SKM-1 (cell line): ENCODE results near the gene SCFD2.
A peak's percentile ranks its signal among the peaks of the same experiment; 100 is the strongest.

Experiments
- DNase-seq: peaks from one replicate; lab custom pipeline; 2025; ENCODE audit not compliant: unreplicated experiment; lab: John Stamatoyannopoulos, UW

SCFD2 gene

DNA sequence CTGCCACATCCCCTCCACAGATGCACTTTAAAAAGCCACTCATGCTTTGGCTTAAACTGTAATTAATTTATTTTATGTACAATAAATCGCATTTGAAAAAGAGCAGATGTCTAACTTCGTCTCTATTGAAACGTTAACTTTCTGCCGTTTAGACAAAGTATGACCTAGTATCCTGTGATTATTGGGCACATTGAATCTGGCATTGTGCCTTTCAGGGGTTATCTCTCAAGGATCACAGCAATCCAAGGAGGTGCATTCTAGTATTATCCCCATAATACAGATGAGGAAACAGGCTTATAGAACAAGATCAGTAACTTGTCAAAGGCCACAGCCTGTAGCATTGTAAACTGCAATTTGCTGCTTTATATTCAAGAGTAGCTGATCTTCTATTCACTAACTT lies 499.1 kb downstream of the SCFD2 start:
- no peak for DNase-seq

DNA sequence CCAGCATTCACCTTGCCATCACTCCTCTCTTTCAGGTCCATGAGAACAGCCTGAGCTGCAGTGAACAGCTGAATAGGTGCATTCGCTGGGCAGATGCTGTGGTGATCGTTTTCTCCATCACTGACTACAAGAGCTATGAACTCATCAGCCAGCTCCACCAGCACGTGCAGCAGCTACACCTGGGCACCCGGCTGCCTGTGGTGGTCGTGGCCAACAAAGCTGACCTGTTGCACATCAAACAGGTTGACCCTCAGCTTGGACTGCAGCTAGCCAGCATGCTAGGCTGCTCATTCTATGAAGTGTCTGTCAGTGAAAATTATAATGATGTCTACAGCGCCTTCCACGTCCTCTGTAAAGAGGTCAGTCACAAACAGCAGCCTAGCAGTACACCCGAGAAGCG lies 500.6 kb downstream of the SCFD2 start:
- no peak for DNase-seq

DNA sequence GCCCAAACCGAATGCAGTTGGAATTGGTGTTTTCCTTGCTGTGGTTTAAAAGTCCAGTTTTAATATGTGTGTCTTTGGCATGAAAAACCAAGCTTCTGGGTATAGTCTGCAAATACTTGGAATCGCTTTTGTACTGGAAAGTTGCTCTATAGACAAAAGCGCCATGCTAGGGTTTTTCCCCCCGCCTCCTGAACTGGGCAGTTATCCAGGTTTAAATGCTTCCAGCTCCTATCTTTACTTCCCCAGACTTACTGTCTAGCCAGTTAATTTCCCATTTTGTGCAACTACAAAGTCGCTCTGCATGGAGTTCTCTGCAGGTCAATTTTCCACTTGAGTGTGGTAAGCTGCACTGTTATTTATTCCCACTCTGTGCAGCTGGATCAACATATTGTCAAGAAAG lies 501.1 kb downstream of the SCFD2 start:
- no peak for DNase-seq

DNA sequence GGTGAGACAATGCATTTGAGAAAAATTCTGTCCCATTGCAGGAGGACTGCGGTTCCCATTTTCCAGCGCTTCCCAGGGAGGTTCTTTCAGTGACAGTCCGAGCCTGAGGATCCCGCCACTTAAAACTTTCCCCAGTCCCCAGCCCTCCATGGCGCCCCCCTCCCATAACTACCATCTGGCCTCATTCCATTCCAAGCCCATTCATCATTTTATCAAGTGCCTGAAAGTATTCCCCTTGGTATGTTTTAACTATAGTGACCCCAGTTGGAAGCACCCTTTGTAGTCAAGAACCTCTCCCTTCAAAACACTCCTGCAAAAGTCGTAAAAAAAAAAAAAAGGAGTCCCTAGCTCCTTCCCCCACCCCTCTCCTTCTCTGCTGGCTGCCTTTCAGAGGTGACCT lies 502.5 kb downstream of the SCFD2 start:
- DNase-seq, result no peak

DNA sequence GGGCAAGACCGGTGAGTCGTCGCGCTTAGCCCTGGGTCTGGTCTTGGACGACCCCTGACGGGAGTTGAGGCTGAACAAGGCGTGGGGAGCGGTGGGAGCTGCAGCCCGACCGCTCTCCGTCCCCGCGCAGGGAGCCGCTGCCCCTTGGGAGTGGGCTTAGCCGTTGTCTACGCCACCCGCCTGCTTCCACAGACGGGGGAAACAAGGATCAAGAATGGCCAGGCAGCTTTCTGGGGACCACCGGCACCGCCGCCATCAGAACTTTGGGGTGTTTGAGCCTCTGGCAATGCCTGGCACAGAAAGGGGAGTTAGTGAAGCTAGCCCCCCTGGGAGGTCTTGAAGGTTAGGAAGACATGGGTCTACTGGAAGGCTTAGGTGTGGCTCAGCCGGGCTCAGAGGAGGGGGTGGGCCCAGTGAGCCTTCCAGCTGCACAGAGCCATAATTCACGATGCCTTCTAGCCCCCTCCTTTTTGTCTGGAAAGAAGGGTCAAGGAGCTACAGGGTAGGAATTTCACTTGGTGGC lies 503.2 kb downstream of the SCFD2 start:
- no peak for DNase-seq

DNA sequence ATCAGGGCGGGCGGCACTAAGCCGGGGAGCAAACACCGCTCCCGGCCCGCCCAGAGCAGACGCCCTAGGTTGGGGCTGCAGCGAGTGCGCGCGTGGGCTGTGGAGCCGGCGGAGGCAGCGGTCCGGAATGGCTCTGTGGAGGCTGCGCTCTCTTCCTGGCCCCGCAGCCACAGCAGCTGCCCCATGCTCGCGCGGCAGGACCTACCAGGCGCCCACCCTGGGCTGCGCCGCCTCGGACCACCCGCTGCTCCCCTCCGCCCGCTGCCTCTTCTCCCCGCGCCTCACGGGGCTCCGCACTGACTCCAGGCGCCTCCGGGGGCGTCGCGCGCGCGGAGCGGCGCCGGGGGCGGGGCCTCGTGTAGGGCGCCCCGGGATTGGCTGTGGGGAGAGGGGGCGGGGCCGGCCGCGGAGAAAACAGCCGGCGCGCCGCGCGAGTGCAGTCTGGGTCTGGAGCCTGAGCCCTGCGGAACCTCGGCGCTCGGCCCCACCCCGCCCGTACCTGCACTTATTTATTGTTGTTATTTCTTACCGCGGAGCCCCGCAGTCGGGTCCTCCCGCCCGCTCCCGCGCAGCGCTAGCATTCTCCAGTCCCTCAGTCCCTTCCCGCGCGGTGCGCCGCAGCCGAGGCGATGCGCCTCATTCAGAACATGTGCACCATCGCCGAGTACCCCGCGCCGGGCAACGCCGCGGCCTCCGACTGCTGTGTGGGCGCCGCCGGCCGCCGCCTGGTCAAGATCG lies 503.8 kb downstream of the SCFD2 start, which contains the start of gene RASL11B:
Gene RASL11B (plus strand): TSS at position 439 of the 738 bp plus-strand sequence. CDS start 191 bp downstream, at position 630.
- peak; percentile 62 for DNase-seq

DNA sequence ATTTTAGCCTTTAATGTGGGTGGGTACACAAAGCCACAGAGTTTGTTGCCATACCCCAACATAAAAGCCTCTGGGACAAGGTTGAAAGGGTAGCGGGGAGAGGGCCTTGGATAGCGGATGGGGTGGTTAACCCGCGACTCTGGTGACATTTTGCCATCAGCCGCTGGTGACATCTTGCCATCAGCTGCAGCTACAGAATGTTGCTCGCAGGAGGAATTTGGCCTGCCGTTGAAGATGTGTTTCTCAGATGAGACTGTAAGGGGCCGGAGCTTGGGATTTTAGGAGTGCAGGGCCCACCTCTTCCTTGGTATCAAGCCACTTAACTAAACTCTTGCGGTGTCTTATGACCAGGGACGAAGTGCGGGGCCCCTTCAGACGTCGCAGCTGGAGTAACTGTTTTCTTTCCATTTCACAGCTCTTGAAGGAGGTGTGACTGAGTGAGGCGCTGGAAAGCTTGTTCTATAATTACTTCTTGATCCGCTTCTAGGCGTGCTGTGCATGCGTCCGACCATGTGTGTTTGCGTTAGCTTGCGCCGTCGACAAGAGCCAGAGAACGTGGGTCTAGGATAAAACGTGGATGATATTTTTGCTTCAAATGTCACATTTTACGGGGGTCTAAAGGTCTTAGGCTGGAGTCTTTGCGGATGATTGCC lies 504.6 kb downstream of the SCFD2 start:
- no peak for DNase-seq

DNA sequence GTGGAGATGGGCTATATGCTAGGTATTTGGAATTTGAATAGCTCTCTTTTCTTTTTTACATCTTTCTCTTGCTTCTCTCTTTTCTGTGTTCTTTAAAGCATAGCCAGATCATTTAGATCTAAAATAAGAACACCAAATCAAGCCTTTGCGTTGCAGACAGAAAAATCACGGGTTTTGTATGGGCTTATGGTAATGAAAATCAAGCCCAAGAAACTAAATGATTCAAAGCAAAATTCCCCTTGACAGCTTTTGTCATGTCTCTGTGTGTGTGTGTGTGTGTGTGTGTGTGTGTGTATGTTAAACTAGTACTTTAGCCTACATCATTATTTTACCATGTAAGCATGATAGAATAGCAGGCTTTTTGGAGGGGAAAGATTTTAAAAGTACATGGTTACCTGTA lies 505.5 kb downstream of the SCFD2 start:
- no peak for DNase-seq

DNA sequence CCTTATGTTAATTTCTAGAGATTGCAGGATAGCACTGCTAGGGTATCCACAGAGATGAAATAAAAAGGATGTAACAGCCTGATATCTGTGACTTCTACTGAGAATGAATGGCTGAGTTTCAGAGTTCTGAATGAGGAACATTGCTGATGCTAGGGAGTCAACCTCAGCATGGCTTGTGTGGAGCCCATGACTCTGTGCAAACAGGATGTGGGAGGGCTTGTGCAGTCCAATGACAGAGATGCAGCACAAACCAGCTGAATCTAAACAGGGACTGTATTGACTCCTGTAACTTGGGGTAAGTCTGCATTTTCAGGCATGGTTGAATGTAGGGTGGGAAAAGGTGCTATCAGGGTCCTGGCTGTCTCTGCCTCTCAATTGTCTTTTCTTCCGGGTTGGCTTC lies 509.1 kb downstream of the SCFD2 start:
- DNase-seq, result no peak

DNA sequence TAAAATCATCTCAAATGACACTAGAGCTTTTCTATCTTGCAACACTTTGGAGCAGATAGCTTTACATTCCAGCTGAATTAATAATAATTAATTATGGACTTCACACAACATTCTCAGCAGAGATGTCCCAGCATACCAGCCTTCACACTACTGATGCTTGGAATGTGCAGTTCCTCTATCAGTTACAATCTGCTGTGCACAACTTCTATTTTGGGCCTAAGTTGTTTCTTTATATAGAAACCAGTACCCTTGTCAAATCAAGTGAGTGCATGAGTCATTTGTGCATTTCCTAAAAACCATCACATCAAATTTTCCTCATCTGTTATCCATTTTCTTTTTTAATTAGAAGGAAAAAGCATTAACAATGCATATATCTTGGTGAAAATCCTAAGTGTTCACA lies 512.5 kb downstream of the SCFD2 start:
- no peak for DNase-seq

DNA sequence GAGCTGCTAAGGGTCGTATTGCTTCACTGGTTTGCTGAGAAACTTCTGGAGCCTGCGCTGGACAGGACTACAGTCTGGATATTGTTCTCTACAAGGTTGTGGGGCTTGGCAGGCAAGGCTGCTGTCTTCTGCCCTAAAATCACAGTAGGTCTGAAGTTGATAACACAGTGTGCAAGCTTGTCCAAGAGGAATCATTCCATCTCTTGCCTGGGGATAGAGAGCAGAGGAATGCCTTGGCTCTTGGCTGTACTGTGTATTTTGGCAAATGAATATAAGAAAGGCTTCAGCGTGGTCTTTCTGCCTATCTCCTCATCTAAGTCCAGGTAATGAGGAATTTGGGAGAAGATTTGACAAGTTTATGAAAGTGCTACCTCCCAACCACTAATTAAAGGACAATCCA lies 513.1 kb downstream of the SCFD2 start:
- DNase-seq, result no peak

DNA sequence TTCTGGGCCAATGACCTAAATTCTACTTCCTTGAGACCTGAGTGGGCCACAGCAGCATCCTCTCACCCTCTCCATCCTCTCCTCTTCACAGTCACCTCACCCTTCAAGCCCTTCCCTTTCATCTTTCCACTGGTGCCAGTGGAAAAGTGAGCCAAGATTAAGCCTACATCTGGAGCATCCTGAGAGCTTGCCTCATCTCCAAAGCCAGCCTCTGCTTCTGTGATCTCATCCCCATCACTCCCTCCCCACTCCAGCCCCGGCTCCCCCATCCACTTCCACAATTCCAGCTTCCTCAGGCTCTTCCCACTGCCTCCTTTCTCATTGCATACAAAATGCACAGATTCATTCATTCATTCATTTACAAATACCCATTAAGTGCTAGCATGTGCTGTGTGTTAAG lies 513.8 kb downstream of the SCFD2 start:
- no peak for DNase-seq

DNA sequence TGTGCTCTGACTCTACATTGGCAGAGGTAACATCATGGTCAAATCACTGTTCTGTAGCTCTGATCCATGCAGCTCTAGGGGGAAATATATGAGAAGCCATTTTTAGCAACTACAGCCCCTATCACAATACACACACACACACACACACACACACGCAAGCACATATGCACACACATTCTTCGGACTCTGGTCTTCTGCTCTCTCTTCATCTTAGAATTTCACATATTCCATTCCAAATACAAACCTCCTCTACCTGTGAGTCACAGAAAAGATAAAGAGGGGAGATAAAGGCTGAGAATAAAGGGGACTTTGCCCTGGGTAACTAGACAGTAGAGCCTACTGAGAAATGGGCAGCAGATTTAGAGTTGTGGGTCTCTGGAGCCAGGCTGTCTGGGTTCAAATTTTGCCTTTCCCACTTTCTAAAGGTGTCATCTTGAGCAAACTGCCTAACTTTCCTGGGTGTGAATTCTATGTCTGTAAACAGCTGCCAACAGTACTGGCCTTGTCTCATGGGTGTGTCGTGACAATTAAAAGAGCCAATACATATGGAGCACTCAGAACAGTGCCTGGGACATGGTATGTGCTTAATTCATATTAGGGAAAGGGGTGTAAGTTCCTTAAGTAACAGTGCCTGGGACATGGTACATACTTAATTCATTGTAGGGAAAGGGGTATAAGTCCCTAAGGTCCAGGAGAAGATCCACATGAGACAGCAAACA lies 515.3 kb downstream of the SCFD2 start:
- no peak for DNase-seq

DNA sequence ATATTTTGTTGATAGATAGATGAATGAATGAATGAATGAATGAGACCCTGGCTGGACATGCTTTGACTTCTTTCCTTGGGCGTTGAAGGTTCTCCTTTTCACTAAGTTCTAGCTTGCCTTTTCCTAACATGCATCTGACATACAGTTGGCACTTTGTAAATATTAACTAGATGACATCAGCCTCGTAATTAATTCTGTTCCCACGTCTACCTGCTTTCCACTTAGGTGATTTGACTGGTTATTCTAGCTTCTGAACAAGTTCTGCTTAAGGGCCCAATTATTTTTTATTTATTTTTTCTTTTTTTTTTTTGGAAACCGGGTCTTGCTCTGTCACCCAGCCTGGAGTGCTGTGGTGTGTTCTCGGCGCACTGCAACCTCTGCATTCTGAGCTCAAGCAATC lies 517.6 kb downstream of the SCFD2 start:
- no peak for DNase-seq

DNA sequence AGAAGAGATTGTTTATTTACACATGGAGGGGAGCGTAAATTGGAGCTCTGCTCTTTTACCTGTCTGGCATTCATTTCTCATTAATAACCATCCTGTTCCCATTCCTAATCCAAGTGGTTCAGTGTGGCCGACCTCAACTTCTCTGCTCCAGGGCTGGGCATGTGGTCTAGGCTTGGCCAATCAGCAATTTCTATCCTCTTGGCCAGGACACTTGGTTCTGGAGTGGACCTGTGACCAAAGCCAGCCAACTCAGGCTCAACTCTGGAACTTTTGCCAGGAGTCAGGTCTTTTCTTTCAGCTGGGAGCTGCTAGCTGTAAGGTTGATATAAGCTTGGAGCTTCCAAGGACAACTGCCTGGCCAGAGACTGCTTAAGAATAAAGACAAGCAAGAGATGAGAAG lies 519.4 kb downstream of the SCFD2 start:
- no peak for DNase-seq

DNA sequence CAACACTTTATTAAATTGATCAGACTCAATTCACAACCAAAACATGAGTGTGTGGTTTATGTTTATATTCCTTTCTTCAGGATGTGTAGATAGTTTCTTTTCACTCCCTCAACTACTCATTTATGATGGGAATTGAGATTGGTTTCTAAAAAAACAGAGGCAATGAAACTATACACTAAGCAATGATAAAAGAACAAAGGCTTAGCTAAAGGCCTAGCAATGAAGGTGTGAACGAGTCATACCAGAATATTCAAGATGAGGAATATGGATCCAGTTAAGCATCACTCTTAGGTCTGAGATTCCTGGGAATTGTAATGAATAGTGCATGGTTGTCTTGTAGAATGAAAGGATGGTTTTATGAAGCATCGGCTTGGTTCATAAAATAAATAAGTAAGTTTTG lies 521.3 kb downstream of the SCFD2 start:
- no peak for DNase-seq

DNA sequence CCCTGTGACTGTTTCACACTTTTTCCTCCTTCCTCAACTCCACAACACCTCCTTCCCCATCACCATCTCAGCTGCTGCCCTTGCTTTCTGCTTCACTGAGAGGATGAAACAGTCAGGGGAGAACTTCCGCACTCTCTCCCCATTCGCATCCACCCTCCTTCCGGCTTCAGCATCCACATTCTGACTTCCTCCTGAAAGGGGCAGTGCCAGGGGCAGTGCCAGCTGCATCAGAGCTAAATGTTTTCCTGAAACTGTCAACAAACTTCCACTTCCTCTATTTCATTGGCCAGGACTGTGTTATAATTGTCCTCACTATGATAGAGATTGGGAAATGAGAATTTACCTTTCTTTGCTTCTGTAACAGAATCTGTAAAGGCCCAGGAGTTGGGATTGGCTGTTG lies 521.9 kb downstream of the SCFD2 start:
- no peak for DNase-seq

DNA sequence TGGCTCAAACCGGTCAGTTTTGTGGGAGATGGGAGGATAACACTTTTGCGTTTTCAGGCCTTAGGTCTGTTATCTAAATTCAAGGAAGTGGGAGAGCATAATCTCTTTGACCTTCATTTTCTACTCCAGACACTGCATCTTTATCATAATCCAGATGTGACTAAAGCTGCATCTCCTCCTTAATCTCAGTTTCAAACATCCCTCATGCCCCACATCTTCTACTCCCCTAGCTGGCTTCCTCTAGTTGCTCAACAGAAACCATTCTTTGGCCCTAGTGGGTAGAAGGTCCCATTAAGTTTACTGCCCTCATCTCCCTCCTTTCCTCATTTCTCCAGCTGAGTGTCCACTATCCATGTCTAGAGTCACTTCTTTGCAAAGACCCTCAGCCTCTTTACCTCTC lies 522.5 kb downstream of the SCFD2 start:
- no peak for DNase-seq

DNA sequence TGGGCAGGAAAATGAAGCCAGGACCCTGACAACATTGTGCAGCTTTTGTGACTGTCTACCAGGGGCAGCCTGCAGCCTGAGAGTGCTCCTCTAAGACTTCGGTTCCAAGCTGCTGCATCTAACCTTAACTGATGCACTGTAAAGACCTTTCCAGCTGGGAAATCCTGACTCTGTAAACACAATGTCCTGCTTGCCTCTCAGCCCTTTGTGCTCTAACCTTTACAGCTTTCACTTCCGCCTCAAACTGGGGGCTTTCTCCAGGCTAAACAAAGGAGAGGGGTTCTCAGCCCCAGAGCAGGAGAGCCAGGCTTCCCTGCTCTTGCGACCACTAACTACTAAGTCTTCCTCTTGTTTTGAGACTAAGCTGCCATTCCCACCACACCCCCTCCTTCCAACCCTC lies 523.1 kb downstream of the SCFD2 start:
- DNase-seq, result no peak

DNA sequence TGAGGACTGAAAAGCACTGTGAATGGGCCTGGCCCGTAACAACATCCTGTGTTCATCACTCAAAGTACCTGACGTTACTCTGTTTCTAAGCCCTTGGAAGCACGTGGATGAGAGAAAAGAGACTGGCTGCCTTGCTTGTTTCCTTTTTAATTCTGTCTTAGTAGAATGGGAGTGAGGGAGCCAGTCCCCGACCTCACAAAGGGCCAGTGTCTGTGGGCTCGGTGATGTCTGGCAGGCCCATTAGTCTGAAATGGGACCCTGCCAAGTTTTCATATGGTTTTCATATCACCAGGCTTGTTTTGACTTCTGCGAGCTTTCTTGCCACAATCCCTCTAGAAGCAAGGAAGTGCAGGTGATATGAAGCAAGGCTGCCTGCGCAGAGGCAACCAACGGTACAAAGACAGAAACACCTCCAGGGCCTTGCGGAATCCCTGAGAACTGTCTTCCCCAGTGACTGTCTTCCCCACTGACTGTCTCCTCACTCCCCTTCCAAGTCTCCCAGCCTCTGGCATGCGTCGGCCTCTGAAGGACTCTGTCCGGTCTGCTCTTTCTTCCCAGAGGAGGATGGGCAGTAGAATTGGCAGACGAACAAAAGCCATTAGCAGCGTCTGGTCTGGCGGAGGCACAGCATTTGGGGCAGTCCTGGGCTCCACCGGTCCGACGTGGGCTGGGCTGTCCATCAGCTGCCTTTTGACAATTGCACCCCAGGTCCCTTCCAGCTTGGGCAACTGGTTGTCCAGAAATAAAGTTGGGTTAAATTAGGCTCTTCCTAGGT lies 524.0 kb downstream of the SCFD2 start:
- DNase-seq, result no peak
